ENCODE measurements around the gene AK8. TPM values are rescaled to one million over a fixed set of nuclear protein-coding genes. Genes with fewer than 3 reads are reported as not detected.

The AK8 gene
- total and polyA plus RNA-seq, 3 donors from 2014 or later = 15.0 to 54.8 (median 15.1) TPM

- no peak for DNase-seq
- no peak overlapping the region for H3K4me3 ChIP-seq
- H3K27me3 ChIP-seq = no peaks in the 10 kb centered on the region
- H3K36me3 ChIP-seq (ENCODE audit: low read depth, missing control alignments) = no peaks in the 10 kb centered on the region
- H3K9me3 ChIP-seq = no peaks in the 10 kb centered on the region
- no peak overlapping the region for H3K27ac ChIP-seq
- WGBS, 2 donors = 83 to 93% methylated on average over 4 to 8 of the region's 8 CpGs
- H3K4me1 ChIP-seq = no peaks in the 10 kb centered on the region
- intact Hi-C loops (cut with DNase I; ENCODE audit: low total_unique reads) = no loop called here
- TF ChIP-seq CTCF (IDR thresholded peaks at IDR 0.05) (no peak), POLR2A (IDR thresholded peaks at IDR 0.05) (no peak)
These were observed 53.9 kb downstream of the AK8 start for GRCh38 chr9:132824151-132824550.

- intact Hi-C loops (cut with DNase I; ENCODE audit: low total_unique reads) = no loop called here
- Histone ChIP-seq H3K4me1 (no peaks in the 10 kb centered on the region), H3K27me3 (no peaks in the 10 kb centered on the region), H3K27ac (no peak overlapping the region), H3K4me3 (no peak overlapping the region), H3K9me3 (no peaks in the 10 kb centered on the region), H3K36me3 (ENCODE audit: low read depth, missing control alignments) (no peaks in the 10 kb centered on the region)
- no peak for TF ChIP-seq CTCF (IDR thresholded peaks at IDR 0.05)
- DNase-seq = no peak
- 77 to 88% methylated on average over 14 to 18 of the region's 18 CpGs for WGBS, 2 donors
These were observed 54.5 kb downstream of the AK8 start for GRCh38 chr9:132823370-132824145.

- Histone ChIP-seq H3K4me3 (no peak overlapping the region), H3K27ac (no peak overlapping the region), H3K27me3 (no peaks in the 10 kb centered on the region), H3K9me3 (no peaks in the 10 kb centered on the region), H3K4me1 (no peaks in the 10 kb centered on the region), H3K36me3 (ENCODE audit: low read depth, missing control alignments) (no peaks in the 10 kb centered on the region)
- DNase-seq = no peak
- TF ChIP-seq POLR2A (IDR thresholded peaks at IDR 0.05) = no peak
- TF ChIP-seq CTCF (IDR thresholded peaks at IDR 0.05) = no peak
- intact Hi-C loops (cut with DNase I; ENCODE audit: low total_unique reads) = no loop called here
- 80 to 86% methylated on average over 11 of the region's 11 CpGs for WGBS, 2 donors
These were observed 57.7 kb downstream of the AK8 start for GRCh38 chr9:132820169-132820944.

- no peak for DNase-seq
- no peaks in the 10 kb centered on the region for H3K27me3 ChIP-seq
- no peak for TF ChIP-seq CTCF (IDR thresholded peaks at IDR 0.05)
- TF ChIP-seq POLR2A (IDR thresholded peaks at IDR 0.05) = no peak
- H3K36me3 ChIP-seq (ENCODE audit: low read depth, missing control alignments) = no peaks in the 10 kb centered on the region
- no peak overlapping the region for H3K4me3 ChIP-seq
- 79 to 81% methylated on average over 4 of the region's 4 CpGs for WGBS, 2 donors
- H3K9me3 ChIP-seq = no peaks in the 10 kb centered on the region
- H3K4me1 ChIP-seq = no peaks in the 10 kb centered on the region
- H3K27ac ChIP-seq = no peak overlapping the region
- intact Hi-C loops (cut with DNase I; ENCODE audit: low total_unique reads) = no loop called here
These were observed 59.5 kb downstream of the AK8 start for GRCh38 chr9:132818588-132818987.
